Lower leg skin (tissue), 4 donors: ENCODE data around the gene BTG4. TPM values are rescaled to one million over a fixed set of nuclear protein-coding genes. Genes with fewer than 3 reads are reported as not detected.

ENCODE experiments used
- DNase-seq, 2 donors: peaks; one replicate each; pipeline ENCODE4 v3.0.0-alpha.2; 2019; ENCODE audit warnings: low spot score in 2 of 2
- H3K4me3 ChIP-seq: fragments of 200-600 bp; sonication (generic); 2 replicates; pipeline ENCODE4 v1.5.1; 2017; ENCODE audit warnings: mild to moderate bottlenecking, low read depth; ENCODE audit not compliant: poor library complexity, severe bottlenecking
- POLR2A ChIP-seq, 2 donors: fragments of 450-650 bp; IDR thresholded peaks; one replicate each; pipeline ENCODE4 v1.6.1; 2016 to 2017; ENCODE audit warnings: antibody characterized with exemption in 2 of 2, mild to moderate bottlenecking in 1 of 2, moderate library complexity in 1 of 2
- WGBS, 2 donors: methylation state at CpG; one replicate each; pipeline ENCODE4 v1.1.5; 2018; 5-methylcytosine and 5-hydroxymethylcytosine counted together
- intact Hi-C: fragments of 100-400 bp; cut with DNase I; formaldehyde crosslinking; loops from one replicate; pipeline ENCODE4 v1.15.0; 2023; ENCODE audit warnings: low total_unique reads
- total RNA-seq, 4 donors: library from RNA; depleted of rRNA; stranded (reverse); fragments of >200 nt; gene quantifications; one replicate each; pipeline ENCODE4 v1.1.0, GENCODE V29; 2016
- TF ChIP-seq, protein P1 (sequence below), 3 donors: fragments of 450-650 bp; IDR thresholded peaks; one replicate each; pipeline ENCODE4 v1.5.1; 2016; ENCODE audit warnings: antibody characterized with exemption in 3 of 3, mild to moderate bottlenecking in 3 of 3, moderate library complexity in 2 of 3

Gene BTG4
- total RNA-seq, 4 donors from 2014 or later, result not detected

DNA sequence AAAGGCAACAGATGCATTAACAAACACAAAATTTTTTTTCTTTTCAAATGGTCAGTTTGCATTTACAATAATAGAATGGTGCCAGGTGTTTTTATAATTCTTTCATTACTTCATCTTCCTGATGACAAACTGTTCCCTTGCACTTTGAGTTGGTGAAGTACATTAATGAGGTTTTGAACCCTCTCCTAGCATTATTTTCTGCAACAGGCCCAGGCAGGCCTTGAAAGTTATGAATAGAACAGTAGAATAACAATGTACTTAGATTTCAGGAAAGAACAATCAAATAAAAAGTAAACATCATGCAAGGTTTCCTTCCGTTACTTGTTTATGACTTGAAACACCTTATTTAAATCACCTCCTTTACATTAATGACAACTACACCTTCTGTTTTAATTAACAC is 9.6 kb downstream of the BTG4 start:
- no peak overlapping the region for H3K4me3 ChIP-seq
- intact Hi-C loops, result no loop called here
- TF ChIP-seq, protein P1, sequence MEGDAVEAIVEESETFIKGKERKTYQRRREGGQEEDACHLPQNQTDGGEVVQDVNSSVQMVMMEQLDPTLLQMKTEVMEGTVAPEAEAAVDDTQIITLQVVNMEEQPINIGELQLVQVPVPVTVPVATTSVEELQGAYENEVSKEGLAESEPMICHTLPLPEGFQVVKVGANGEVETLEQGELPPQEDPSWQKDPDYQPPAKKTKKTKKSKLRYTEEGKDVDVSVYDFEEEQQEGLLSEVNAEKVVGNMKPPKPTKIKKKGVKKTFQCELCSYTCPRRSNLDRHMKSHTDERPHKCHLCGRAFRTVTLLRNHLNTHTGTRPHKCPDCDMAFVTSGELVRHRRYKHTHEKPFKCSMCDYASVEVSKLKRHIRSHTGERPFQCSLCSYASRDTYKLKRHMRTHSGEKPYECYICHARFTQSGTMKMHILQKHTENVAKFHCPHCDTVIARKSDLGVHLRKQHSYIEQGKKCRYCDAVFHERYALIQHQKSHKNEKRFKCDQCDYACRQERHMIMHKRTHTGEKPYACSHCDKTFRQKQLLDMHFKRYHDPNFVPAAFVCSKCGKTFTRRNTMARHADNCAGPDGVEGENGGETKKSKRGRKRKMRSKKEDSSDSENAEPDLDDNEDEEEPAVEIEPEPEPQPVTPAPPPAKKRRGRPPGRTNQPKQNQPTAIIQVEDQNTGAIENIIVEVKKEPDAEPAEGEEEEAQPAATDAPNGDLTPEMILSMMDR (IDR thresholded peaks at IDR 0.05), result no peak
- no peak for TF ChIP-seq POLR2A (IDR thresholded peaks at IDR 0.05)
- 82 to 89% methylated on average over 1 of the region's 1 CpG for WGBS, 2 donors
- DNase-seq, result no peak

DNA sequence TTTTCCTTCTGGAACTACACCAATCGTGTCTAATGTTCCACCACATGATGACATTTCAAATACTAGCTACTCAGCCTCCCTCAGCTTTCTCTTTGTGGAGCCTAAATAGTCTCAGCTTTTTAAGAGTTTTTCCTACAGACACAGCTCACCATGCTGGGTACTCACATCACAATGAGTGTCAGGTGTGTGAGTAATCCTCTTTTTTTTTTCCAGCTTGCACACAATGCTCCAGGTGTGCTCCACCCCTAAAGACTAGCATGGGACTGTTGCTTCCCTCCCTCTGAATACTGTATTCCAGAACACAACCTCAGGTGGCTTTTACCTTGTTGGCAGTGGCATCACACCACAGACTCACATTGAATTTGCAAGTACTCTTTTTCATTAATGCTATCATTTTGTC is 11.7 kb downstream of the BTG4 start:
- 75 to 76% methylated on average over 1 of the region's 1 CpG for WGBS, 2 donors
- TF ChIP-seq, protein P1 (IDR thresholded peaks at IDR 0.05), result no peak
- no peak for TF ChIP-seq POLR2A (IDR thresholded peaks at IDR 0.05)
- no peak for DNase-seq
- intact Hi-C loops, result no loop called here
- H3K4me3 ChIP-seq, result no peak overlapping the region

DNA sequence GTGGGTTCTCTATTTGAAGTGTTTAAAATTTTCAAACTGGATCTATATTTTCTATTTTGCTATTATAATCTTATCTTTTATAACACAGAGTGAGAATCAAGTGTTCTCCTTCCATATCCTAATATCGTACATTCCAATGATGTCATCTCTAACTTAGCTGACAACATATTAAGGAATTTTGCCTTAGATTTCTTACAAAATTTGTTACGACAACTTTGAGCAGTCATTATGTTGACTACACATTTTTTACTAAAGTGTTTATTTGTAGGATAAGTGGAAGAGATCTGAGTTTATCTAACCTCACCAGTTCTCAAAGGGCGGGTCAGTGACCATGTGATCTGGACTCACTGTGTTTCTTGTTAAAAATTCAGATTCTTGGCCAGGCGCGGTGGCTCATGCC is 12.7 kb downstream of the BTG4 start:
- DNase-seq, result no peak
- H3K4me3 ChIP-seq, result no peak overlapping the region
- intact Hi-C loops, result no loop called here
- TF ChIP-seq, protein P1 (IDR thresholded peaks at IDR 0.05), result no peak
- TF ChIP-seq POLR2A (IDR thresholded peaks at IDR 0.05), result no peak
- 91 to 92% methylated on average over 5 of the region's 5 CpGs for WGBS, 2 donors

DNA sequence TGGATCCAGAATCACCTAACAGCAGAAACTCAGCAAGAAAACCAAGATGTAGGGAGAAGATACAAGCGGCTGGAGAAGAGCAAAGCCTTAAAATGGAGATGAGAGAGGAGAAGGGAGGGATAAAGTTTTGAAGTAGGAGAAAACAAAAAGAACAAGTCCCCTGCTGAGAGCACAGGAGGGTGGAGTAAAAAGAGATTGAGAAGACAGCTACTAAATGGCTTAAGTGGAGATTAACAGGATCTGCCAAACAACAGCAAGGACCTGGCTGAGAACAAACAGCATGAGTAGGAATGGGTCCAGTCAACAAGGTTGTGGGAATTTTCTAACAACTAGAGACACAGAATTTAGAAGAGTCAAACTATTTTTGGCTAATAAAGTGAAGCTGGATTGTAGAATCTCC is 18.1 kb downstream of the BTG4 start:
- TF ChIP-seq POLR2A (IDR thresholded peaks at IDR 0.05), result no peak
- TF ChIP-seq, protein P1 (IDR thresholded peaks at IDR 0.05), result no peak
- H3K4me3 ChIP-seq, result no peak overlapping the region
- intact Hi-C loops, result no loop called here
- no peak for DNase-seq
- 74 to 88% methylated on average over 1 of the region's 1 CpG for WGBS, 2 donors

DNA sequence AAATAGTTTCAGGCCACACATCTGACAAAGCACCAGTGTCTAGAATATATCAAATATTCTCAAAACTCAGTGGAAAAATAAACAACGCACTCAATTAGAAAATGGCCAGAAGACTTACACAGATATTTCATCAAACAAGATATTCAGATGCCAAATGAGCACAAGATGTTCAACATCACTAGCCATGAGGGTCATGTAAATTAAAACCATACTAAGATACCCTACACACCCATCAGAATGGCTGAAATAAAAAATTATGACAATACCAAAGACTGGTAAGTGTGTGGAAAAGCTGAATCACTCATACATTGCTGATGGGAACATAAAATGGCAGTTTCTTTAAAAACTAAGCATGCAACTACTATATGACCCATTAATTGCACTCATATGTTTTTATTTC is 21.7 kb downstream of the BTG4 start:
- DNase-seq, result no peak
- WGBS, 2 donors, result 68 to 72% methylated on average over 1 of the region's 1 CpG
- no peak overlapping the region for H3K4me3 ChIP-seq
- TF ChIP-seq, protein P1 (IDR thresholded peaks at IDR 0.05), result no peak
- TF ChIP-seq POLR2A (IDR thresholded peaks at IDR 0.05), result no peak
- intact Hi-C loops, result no loop called here

DNA sequence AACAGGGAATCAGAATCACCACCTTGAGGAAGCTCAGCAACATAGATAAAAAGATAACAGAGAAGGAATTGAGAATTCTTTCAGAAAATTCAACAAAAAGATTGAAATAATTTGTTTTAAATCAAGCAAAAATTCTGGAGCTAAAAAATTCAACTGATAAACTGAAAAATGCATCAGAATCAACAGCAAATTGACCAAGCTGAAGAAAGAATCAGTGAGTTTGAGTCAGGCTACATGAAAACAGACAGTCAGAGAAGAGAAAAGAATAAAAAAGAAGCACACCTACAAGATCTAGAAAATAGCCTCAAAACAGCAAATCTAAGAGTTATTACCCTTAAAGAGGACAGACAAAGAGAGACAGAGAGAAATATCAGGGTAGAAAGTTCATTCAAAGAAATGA is 28.8 kb downstream of the BTG4 start:
- intact Hi-C loops, result no loop called here
- TF ChIP-seq POLR2A (IDR thresholded peaks at IDR 0.05), result no peak
- TF ChIP-seq, protein P1 (IDR thresholded peaks at IDR 0.05), result no peak
- H3K4me3 ChIP-seq, result no peak overlapping the region
- DNase-seq, result no peak
